8988T (cell line): Measurements from ENCODE around the gene TP53BP2.
"Not testable (repeated sequence)": the region's sequence is repeated elsewhere in the genome, so short reads cannot be mapped to it uniquely, and the experiment has no call there.

ENCODE experiments used
- DNase-seq: peaks from one replicate; pipeline ENCODE4 v3.0.0; 2011

The TP53BP2 gene

DNA sequence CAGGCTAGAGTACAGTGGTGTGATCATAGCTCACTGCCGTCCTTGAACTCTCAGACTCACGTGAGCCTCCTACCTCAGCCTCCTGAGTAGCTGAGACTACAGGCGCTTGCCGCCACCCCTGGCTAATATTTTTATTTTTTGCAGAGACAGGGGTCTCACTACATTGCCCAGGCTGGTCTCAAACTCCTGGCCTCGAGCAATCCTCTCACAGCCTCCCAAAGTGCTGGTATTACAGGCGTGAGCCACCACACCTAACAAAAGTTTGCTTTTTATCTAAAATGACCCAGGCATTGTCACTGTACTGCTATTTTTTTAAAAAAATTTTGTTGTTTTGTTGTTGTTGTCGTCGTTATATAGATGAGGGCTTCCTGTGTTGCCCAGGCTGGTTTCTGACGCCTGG, 87.0 kb downstream of the TP53BP2 start:
- DNase-seq, result no peak

DNA sequence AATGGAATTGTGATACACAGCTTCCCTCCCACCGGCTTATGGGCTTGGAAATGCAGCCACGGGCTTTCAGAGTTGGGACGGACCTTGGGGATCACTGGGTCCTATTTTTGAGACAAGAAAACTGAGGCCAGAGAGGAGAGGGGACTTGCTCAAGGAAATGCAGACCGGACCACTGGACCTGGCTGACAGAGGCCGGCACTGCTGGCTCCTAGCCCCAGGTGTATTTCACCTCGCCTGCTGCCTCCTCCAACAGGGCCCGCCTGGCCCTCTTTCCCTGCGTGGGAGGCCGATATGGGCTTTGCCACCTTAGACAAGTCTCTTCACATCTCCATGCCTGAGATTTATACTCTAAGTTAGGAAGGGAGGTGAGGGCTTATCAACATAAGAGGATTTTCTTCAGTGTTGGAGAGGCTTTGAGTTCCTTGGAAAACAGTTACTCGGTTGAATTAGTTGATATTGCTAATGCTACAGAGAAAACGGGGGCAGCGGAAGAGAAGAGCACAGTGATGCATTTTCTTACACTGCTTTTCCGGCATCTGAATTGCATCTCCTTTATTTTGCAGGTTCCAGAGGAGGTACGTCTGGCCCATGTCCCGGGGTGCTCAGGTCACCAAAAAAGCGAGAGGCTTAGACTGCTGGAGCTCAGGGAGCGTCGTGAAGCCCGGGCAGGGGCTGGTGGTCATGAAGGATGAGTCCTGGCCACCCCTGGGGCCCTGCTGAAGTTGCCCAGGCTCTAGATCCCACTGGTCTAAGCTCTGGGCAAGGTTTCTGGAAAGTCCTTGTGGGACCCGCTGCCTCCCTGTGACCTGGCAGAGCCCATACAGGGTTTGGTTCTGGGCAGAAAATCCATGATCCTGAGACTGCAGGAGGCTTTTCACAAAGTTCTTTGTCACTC, 88.7 kb downstream of the TP53BP2 start:
- DNase-seq, result no peak

DNA sequence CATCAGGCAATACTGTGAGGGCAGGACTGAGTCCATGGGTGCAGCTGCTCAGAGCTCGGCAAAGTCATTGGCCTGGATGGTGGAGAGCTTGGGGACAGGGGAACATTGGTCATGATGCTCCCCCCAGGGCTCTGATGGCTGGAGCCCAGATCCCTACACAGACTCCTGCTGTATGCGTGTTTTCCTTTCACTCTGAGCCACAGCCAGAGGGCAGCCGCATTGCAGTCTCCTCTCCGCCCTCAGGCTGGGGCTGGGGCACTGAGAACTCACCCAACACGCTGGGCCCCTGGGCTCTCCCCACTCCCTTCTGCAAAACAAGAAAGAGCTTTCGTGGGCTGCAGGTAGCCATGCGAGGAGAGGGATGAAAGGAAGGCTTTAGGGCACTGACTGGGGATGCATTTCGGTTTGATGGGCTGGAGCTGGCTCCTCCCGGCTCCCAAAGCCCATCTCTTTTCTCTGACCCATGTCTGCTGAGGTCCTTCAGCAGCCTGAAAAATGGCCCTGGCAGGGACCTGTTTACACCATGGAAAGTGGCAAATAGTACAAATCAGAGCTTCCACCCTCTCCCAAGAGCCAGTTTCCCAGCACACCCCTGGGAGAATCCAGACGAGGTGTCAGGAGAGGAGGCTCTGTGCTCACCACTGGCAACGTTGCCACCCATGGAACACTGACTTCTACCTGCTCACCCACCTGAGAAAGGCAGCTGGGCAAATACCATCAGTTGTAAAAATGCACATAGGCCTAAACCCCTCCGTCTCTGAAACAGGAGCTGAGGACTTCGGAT, 89.6 kb downstream of the TP53BP2 start:
- no peak for DNase-seq

GRCh38 chr1:223755432-223755792, 90.3 kb downstream of the TP53BP2 start:
- no peak for DNase-seq

- DNase-seq, result no peak
These were observed 90.9 kb downstream of the TP53BP2 start for GRCh38 chr1:223754681-223755431.

- DNase-seq, result no peak
These were observed 92.8 kb downstream of the TP53BP2 start for GRCh38 chr1:223752721-223753515.

GRCh38 chr1:223751696-223752095, 94.1 kb downstream of the TP53BP2 start:
- DNase-seq, result no peak

- no peak for DNase-seq
These were observed 94.8 kb downstream of the TP53BP2 start for GRCh38 chr1:223750730-223751570.

- DNase-seq, result peak; percentile 60
These were observed 96.7 kb downstream of the TP53BP2 start for GRCh38 chr1:223748773-223749733.

DNA sequence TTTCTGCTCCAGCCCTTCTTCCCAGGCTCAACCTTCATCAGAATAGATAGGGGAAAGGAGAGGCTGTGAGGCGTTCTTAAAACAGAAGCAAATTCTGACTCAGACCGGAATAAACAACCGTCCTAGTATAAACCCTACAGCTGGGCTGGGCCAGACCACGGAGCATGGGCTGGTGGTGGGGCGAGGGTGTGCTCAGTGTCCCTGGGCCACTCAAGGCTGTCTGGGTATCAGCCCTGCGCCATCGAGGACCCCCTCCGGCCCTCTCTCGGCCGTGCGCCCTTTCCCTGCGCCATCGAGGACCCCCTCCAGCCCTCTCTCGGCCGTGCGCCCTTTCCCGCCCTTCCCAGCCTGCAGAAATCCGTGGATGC, 97.4 kb downstream of the TP53BP2 start:
- DNase-seq, result no peak

- no peak for DNase-seq
These were observed 97.9 kb downstream of the TP53BP2 start for GRCh38 chr1:223747838-223748335.

DNA sequence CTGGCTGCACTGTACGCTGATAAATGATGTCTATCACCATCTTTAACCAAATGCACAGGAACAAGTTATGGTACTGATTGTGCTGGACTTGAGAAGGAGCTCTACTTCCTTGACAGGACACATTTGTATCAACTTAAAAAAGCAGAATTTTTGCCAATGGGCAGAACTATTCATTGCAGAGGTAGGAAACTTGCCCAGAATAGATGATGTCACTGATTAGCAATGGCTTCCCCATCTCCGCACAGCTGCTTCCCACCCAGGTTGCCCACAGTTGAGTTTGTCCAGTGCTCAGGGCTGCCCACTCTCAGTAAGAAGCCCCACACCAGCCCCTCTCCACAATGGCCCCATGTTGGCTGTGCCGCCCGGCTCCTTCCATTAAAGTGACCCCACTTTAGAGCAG, 100.0 kb downstream of the TP53BP2 start:
- no peak for DNase-seq

DNA sequence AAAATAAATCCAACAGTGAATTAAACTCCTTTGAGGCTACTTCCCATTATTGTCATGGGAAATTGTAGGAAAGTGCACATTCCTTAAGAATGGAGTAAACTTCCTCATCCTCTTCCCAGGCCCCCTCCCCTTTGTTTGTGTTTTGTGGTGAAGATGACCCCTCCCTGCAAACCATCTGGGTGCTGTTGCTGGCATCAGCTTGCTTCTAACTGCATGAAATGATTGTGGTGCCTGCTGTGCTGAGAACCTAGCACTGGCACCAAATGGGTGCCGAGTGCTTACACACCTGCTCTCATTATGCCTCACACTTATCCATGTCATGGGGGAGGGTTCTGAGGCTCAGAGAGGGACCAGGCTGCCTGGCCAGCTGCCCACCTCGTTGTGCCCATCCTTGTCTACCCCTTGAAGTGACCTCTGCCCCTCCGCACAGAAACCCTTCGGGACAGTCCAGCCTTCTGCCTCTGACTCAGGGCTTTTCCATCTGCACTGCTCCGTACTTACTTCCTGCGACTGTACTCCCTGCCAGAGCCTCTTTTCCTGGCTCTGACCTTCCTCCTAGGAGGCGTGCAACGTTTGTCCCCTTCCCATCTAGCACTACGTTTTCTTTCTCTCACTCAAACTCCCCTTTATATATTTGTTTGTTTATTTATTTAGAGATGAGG, 102.8 kb downstream of the TP53BP2 start:
- DNase-seq, result peak; percentile 63

DNA sequence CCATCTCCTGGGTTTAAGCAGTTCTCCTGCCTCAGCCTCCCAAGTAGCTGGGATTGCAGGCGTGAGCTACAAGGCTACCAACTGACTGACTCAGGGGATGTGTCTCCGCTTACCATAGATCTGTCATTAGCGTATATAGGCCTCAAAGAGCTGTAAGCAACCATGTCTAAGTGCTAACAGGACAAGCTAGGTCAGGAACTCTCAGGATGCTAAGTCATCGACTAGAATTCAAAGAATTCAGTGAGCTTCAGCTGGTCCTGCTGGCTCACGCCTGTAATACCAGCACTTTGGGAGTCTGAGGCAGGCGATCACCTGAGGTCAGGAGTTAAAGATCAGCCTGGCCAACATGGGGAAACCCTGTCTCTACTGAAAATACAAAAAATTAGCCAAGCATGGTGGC, 103.9 kb downstream of the TP53BP2 start:
- DNase-seq, result no peak

DNA sequence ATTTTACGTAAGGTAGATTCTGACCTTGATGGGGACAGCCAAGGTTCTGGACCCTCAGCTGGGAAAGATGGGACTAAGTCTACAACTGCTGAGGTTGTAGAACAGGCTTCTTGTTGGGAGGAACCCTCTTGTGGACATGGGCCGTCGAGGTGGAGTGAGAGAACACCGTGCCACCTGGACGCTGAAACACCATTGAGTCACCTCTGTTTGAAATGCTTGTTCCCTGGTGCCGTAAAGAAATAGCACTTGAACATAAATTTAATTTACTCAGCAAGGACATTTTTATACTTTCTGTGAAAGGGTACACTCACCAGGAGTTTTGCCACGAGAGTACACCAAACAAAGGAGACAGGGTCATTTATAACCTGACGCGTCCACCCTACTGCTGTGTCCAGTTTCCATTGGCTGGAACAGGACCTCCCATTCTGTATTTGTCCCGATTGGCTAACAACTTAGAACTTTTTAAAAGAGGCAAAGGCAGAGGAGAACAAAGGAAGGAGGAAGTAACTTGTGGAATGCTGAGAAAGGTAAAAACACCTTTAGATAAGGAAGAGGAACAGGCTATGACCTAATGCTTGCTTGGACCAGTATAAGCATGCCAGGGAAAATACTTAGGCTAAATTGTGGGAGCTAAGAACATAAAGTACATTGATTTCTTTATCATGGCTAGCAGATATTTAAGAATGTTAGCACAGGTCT, 105.6 kb downstream of the TP53BP2 start:
- DNase-seq, result not testable (repeated sequence)

- no peak for DNase-seq
These were observed 106.2 kb downstream of the TP53BP2 start for GRCh38 chr1:223739366-223740037.

GRCh38 chr1:223738465-223739365, 107.0 kb downstream of the TP53BP2 start:
- no peak for DNase-seq
